ENCODE results near the gene LTA4H. TPM values are rescaled to one million over a fixed set of nuclear protein-coding genes. Genes with fewer than 3 reads are reported as not detected.
"Not testable (repeated sequence)": the region's sequence is repeated elsewhere in the genome, so short reads cannot be mapped to it uniquely, and the experiment has no call there.

The LTA4H gene
- 39.8 and 51.4 TPM in 2 replicates for total RNA-seq (2014; rRNA removed; shearing (Covaris generic))

GRCh38 chr12:96035283-96036236 is at the start of gene LTA4H:
LTA4H (minus strand) TSS chr12:96035587; CDS start chr12:96035519, 68 bp downstream.
- peak; percentile 97 for DNase-seq (ENCODE audit: low read depth)

- no peak for DNase-seq (ENCODE audit: low read depth)
Measured at GRCh38 chr12:96084624-96085023, 49.2 kb upstream of the LTA4H start.

- DNase-seq (ENCODE audit: low read depth) = peak; percentile 45
Measured at GRCh38 chr12:96083020-96083719, 47.8 kb upstream of the LTA4H start.

GRCh38 chr12:96081596-96081995 is 46.2 kb upstream of the LTA4H start:
- DNase-seq (ENCODE audit: low read depth) = no peak

GRCh38 chr12:96078231-96079135 is 43.1 kb upstream of the LTA4H start:
- DNase-seq (ENCODE audit: low read depth) = no peak

- DNase-seq (ENCODE audit: low read depth) = no peak
Measured at GRCh38 chr12:96077081-96077480, 41.7 kb upstream of the LTA4H start.

GRCh38 chr12:96075560-96075959 is 40.2 kb upstream of the LTA4H start:
- no peak for DNase-seq (ENCODE audit: low read depth)

GRCh38 chr12:96073346-96074330 is 38.3 kb upstream of the LTA4H start:
- DNase-seq (ENCODE audit: low read depth) = peak; percentile 12

- peak; percentile 23 for DNase-seq (ENCODE audit: low read depth)
Measured at GRCh38 chr12:96070670-96071279, 35.4 kb upstream of the LTA4H start.

GRCh38 chr12:96069511-96070231 is 34.3 kb upstream of the LTA4H start:
- no peak for DNase-seq (ENCODE audit: low read depth)

- no peak for DNase-seq (ENCODE audit: low read depth)
Measured at GRCh38 chr12:96068636-96069035, 33.2 kb upstream of the LTA4H start.

- no peak for DNase-seq (ENCODE audit: low read depth)
Measured at GRCh38 chr12:96068111-96068510, 32.7 kb upstream of the LTA4H start.

- not testable (repeated sequence) for DNase-seq (ENCODE audit: low read depth)
Measured at GRCh38 chr12:96065776-96066175, 30.4 kb upstream of the LTA4H start.

- DNase-seq (ENCODE audit: low read depth) = no peak
Measured at GRCh38 chr12:96064966-96065365, 29.6 kb upstream of the LTA4H start.

- no peak for DNase-seq (ENCODE audit: low read depth)
Measured at GRCh38 chr12:96064271-96064670, 28.9 kb upstream of the LTA4H start.

GRCh38 chr12:96063046-96063445 is 27.7 kb upstream of the LTA4H start:
- peak; percentile 21 for DNase-seq (ENCODE audit: low read depth)

GRCh38 chr12:96061864-96062453 is 26.6 kb upstream of the LTA4H start:
- peak; percentile 74 for DNase-seq (ENCODE audit: low read depth)

- DNase-seq (ENCODE audit: low read depth) = no peak
Measured at GRCh38 chr12:96061323-96061722, 25.9 kb upstream of the LTA4H start.

- DNase-seq (ENCODE audit: low read depth) = no peak
Measured at GRCh38 chr12:96060041-96060440, 24.7 kb upstream of the LTA4H start.

Measured in M059J (cell line).